Neuron (in vitro differentiated cells): Measurements from ENCODE around the gene HIRIP3.

ENCODE experiments used
- H2AFZ ChIP-seq: one replicate; pipeline ENCODE4 v1.6.1; 2013; ENCODE audit warnings: low read depth, mild to moderate bottlenecking, inconsistent platforms, low read length, moderate library complexity
- H3K27me3 ChIP-seq: one replicate; pipeline ENCODE4 v1.6.1; 2013; ENCODE audit warnings: low read length; ENCODE audit not compliant: insufficient read depth
- H3K36me3 ChIP-seq: one replicate; pipeline ENCODE4 v1.6.1; 2013; ENCODE audit warnings: low read length; ENCODE audit not compliant: insufficient read depth
- H3K4me1 ChIP-seq: one replicate; pipeline ENCODE4 v1.6.1; 2013; ENCODE audit warnings: low read length; ENCODE audit not compliant: insufficient read depth
- H3K4me3 ChIP-seq: 2 replicates; pipeline ENCODE4 v1.5.1; 2013; ENCODE audit warnings: mild to moderate bottlenecking, low read length, moderate library complexity
- H3K9me3 ChIP-seq: one replicate; pipeline ENCODE4 v1.6.1; 2013; ENCODE audit warnings: low read length

The HIRIP3 gene

GRCh38 chr16:29988346-29989075 lies 6.9 kb downstream of the HIRIP3 start:
- H3K4me1 ChIP-seq = no peaks in the 10 kb centered on the region
- no peak overlapping the region for H2AFZ ChIP-seq
- no peaks in the 10 kb centered on the region for H3K27me3 ChIP-seq
- H3K36me3 ChIP-seq = peaks cover 88% of the 10 kb centered on the region
- no peak overlapping the region for H3K4me3 ChIP-seq
- H3K9me3 ChIP-seq = no peaks in the 10 kb centered on the region

- peaks cover 88% of the 10 kb centered on the region for H3K36me3 ChIP-seq
- H3K4me3 ChIP-seq = no peak overlapping the region
- H2AFZ ChIP-seq = no peak overlapping the region
- no peaks in the 10 kb centered on the region for H3K9me3 ChIP-seq
- no peaks in the 10 kb centered on the region for H3K27me3 ChIP-seq
- H3K4me1 ChIP-seq = no peaks in the 10 kb centered on the region
Observed at GRCh38 chr16:29987371-29988085, 7.9 kb downstream of the HIRIP3 start.

GRCh38 chr16:29986931-29987330 lies 8.5 kb downstream of the HIRIP3 start:
- Histone ChIP-seq H3K4me1 (no peaks in the 10 kb centered on the region), H3K9me3 (no peaks in the 10 kb centered on the region), H2AFZ (no peak overlapping the region), H3K4me3 (no peak overlapping the region), H3K36me3 (peaks cover 88% of the 10 kb centered on the region), H3K27me3 (no peaks in the 10 kb centered on the region)

- Histone ChIP-seq H3K4me3 (no peak overlapping the region), H2AFZ (no peak overlapping the region), H3K4me1 (no peaks in the 10 kb centered on the region), H3K9me3 (no peaks in the 10 kb centered on the region), H3K36me3 (peaks cover 89% of the 10 kb centered on the region), H3K27me3 (no peaks in the 10 kb centered on the region)
Observed at GRCh38 chr16:29986231-29986630, 9.2 kb downstream of the HIRIP3 start.

- Histone ChIP-seq H2AFZ (no peak overlapping the region), H3K4me1 (no peaks in the 10 kb centered on the region), H3K36me3 (peaks cover 91% of the 10 kb centered on the region), H3K4me3 (no peak overlapping the region), H3K9me3 (no peaks in the 10 kb centered on the region), H3K27me3 (no peaks in the 10 kb centered on the region)
Observed at GRCh38 chr16:29985271-29985811, 10.1 kb downstream of the HIRIP3 start.

- peaks cover 91% of the 10 kb centered on the region for H3K36me3 ChIP-seq
Observed at GRCh38 chr16:29984764-29985147, 10.7 kb downstream of the HIRIP3 start.

GRCh38 chr16:29984137-29984763 lies 11.2 kb downstream of the HIRIP3 start:
- Histone ChIP-seq H3K27me3 (no peaks in the 10 kb centered on the region), H3K4me3 (no peak overlapping the region), H3K36me3 (peaks cover 92% of the 10 kb centered on the region), H3K9me3 (no peaks in the 10 kb centered on the region), H2AFZ (no peak overlapping the region), H3K4me1 (no peaks in the 10 kb centered on the region)

More at GRCh38 chr16:29984764-29985147, 10.7 kb downstream of the HIRIP3 start:
- H3K9me3 ChIP-seq = no peaks in the 10 kb centered on the region
- H3K27me3 ChIP-seq = no peaks in the 10 kb centered on the region
- H3K4me1 ChIP-seq = no peaks in the 10 kb centered on the region
- H2AFZ ChIP-seq = no peak overlapping the region
- no peak overlapping the region for H3K4me3 ChIP-seq

- Histone ChIP-seq H3K4me3 (no peak overlapping the region), H2AFZ (no peak overlapping the region), H3K9me3 (no peaks in the 10 kb centered on the region), H3K4me1 (no peaks in the 10 kb centered on the region), H3K27me3 (no peaks in the 10 kb centered on the region), H3K36me3 (peaks cover 92% of the 10 kb centered on the region)
Observed at GRCh38 chr16:29983420-29984136, 11.8 kb downstream of the HIRIP3 start.

GRCh38 chr16:29982560-29983419 lies 12.6 kb downstream of the HIRIP3 start:
- no peaks in the 10 kb centered on the region for H3K9me3 ChIP-seq
- no peak overlapping the region for H3K4me3 ChIP-seq
- no peak overlapping the region for H2AFZ ChIP-seq
- H3K36me3 ChIP-seq = peaks cover 92% of the 10 kb centered on the region
- H3K27me3 ChIP-seq = no peaks in the 10 kb centered on the region
- no peaks in the 10 kb centered on the region for H3K4me1 ChIP-seq

GRCh38 chr16:29978564-29979270 lies 16.7 kb downstream of the HIRIP3 start:
- no peaks in the 10 kb centered on the region for H3K9me3 ChIP-seq

GRCh38 chr16:29978081-29978480 lies 17.3 kb downstream of the HIRIP3 start:
- Histone ChIP-seq H2AFZ (no peak overlapping the region), H3K36me3 (peaks cover 52% of the 10 kb centered on the region), H3K9me3 (no peaks in the 10 kb centered on the region), H3K4me1 (peaks cover 23% of the 10 kb centered on the region), H3K4me3 (no peak overlapping the region), H3K27me3 (no peaks in the 10 kb centered on the region)

More at GRCh38 chr16:29978564-29979270, 16.7 kb downstream of the HIRIP3 start:
- Histone ChIP-seq H3K27me3 (no peaks in the 10 kb centered on the region), H3K4me1 (peaks cover 23% of the 10 kb centered on the region), H3K4me3 (no peak overlapping the region), H2AFZ (no peak overlapping the region), H3K36me3 (peaks cover 58% of the 10 kb centered on the region)
